ENCODE data around the gene ZGPAT.

- TF ChIP-seq, protein P1, sequence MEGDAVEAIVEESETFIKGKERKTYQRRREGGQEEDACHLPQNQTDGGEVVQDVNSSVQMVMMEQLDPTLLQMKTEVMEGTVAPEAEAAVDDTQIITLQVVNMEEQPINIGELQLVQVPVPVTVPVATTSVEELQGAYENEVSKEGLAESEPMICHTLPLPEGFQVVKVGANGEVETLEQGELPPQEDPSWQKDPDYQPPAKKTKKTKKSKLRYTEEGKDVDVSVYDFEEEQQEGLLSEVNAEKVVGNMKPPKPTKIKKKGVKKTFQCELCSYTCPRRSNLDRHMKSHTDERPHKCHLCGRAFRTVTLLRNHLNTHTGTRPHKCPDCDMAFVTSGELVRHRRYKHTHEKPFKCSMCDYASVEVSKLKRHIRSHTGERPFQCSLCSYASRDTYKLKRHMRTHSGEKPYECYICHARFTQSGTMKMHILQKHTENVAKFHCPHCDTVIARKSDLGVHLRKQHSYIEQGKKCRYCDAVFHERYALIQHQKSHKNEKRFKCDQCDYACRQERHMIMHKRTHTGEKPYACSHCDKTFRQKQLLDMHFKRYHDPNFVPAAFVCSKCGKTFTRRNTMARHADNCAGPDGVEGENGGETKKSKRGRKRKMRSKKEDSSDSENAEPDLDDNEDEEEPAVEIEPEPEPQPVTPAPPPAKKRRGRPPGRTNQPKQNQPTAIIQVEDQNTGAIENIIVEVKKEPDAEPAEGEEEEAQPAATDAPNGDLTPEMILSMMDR (IDR thresholded peaks at IDR 0.05; ENCODE audit: extremely low read depth in 1 of 2, insufficient read depth in 1 of 2, low read depth in 1 of 2, low read length in 2 of 2) = no peak
- TF ChIP-seq MYC (IDR thresholded peaks at IDR 0.05; ENCODE audit: low read depth, low read length) (no peak), POLR2A (IDR thresholded peaks at IDR 0.05; ENCODE audit: low read depth, low read length) (no peak), EZH2 (IDR thresholded peaks at IDR 0.05; ENCODE audit: borderline replicate concordance, low read depth, low read length, severe bottlenecking) (no peak), POLR2AphosphoS5 (IDR thresholded peaks at IDR 0.05; ENCODE audit: insufficient read depth, low read depth, low read length) (no peak), JUN (IDR thresholded peaks at IDR 0.05; ENCODE audit: borderline replicate concordance, insufficient read depth, insufficient read length, low read depth) (no peak)
Observed at GRCh38 chr20:63736893-63737694, 29.3 kb downstream of the ZGPAT start.
